HCT116 (cell line): ENCODE results near the gene KLHL17. TPM values are rescaled to one million over a fixed set of nuclear protein-coding genes. Genes with fewer than 3 reads are reported as not detected.

Experiments
- ATAC-seq: fragments of 200-7000 bp; cut with Tn5 transposase; 2 replicates; pipeline ENCODE4 v1.9.1; 2020; ENCODE audit warnings: mild to moderate bottlenecking, moderate library complexity
- BruUV-seq: library from RNA; stranded (reverse); fragments of 400-500 nt; replicated peaks from 2 replicates; lab custom pipeline; 2021; lab: Mats Ljungman, UMichigan
- CTCF ChIA-PET: fragments of 300-600 bp; sonication (Branson Sonifier 250); formaldehyde crosslinking; loops from one replicate; lab custom pipeline; 2021; ENCODE audit warnings: antibody characterized with exemption; lab: Charles Lee
- POLR2A ChIA-PET: fragments of 300-600, 350-600 bp; sonication (Branson Sonifier 250); formaldehyde crosslinking; loops from one replicate; lab custom pipeline; 2021; ENCODE audit warnings: antibody characterized with exemption; lab: Charles Lee
- RAD21 ChIA-PET, 2 experiments: fragments of 300-600 bp; sonication (Branson Sonifier 250); formaldehyde crosslinking; loops; one replicate each; lab custom pipeline; 2023; ENCODE audit warnings: low total read pairs in 2 of 2; ENCODE audit not compliant: uncharacterized antibody in 2 of 2, unreplicated experiment in 2 of 2, low non-redundant PET in 1 of 2; lab: Charles Lee
- DNase-seq: peaks from one replicate; pipeline ENCODE4 v3.0.0-alpha.2; 2010; ENCODE audit warnings: low read depth, low spot score
- H2AFZ ChIP-seq: fragments of 200-600 bp; shearing (Covaris generic), sonication (generic); 2 replicates; pipeline ENCODE4 v1.6.1; 2017; ENCODE audit warnings: low read depth, mixed run types, mixed read lengths, antibody characterized with exemption, low read length; ENCODE audit not compliant: poor library complexity, severe bottlenecking
- H3K27ac ChIP-seq: 2 replicates; pipeline ENCODE4 v1.5.1; 2012; ENCODE audit warnings: low read depth, low read length
- H3K27me3 ChIP-seq: fragments of 200-600 bp; sonication (generic); 2 replicates; pipeline ENCODE4 v1.6.1; 2016; ENCODE audit warnings: mixed run types, low read length, mixed read lengths; ENCODE audit not compliant: insufficient read depth
- H3K36me3 ChIP-seq, 2 experiments: fragments of 200-500 bp in 1 of 2; fragments of 200-600 bp in 1 of 2; sonication (Bioruptor generic) in 1 of 2; sonication (generic) in 1 of 2; 2 replicates each; pipeline versions ENCODE4 v1.5.1 to v1.6.1; 2014 to 2016; ENCODE audit warnings: low read length in 2 of 2, inconsistent platforms in 1 of 2, mixed read lengths in 1 of 2, mixed run types in 1 of 2; ENCODE audit not compliant: insufficient read depth in 2 of 2, control insufficient read depth in 1 of 2
- H3K4me1 ChIP-seq, 2 experiments: fragments of 200-600 bp in 1 of 2; sonication (generic) in 1 of 2; 2 replicates each; pipeline versions ENCODE4 v1.5.1 to v1.6.1; 2012 to 2017; ENCODE audit warnings: low read length in 2 of 2, inconsistent platforms in 1 of 2, mild to moderate bottlenecking in 1 of 2, mixed read lengths in 1 of 2, mixed run types in 1 of 2, moderate library complexity in 1 of 2; ENCODE audit not compliant: insufficient read depth in 2 of 2, control insufficient read depth in 1 of 2
- H3K4me2 ChIP-seq: fragments of 200-600 bp; sonication (generic); 2 replicates; pipeline ENCODE4 v1.6.1; 2017; ENCODE audit warnings: mixed run types, low read length, mixed read lengths
- H3K4me3 ChIP-seq, 2 experiments: fragments of 200-600 bp in 1 of 2; sonication (generic) in 1 of 2; replicated peaks in 1 of 2; 2 replicates each; pipeline ENCODE4 v1.5.1; 2011 to 2016; ENCODE audit warnings: low read length in 2 of 2, control low read depth in 1 of 2, low read depth in 1 of 2, mild to moderate bottlenecking in 1 of 2, mixed read lengths in 1 of 2, mixed run types in 1 of 2
- H3K79me2 ChIP-seq: fragments of 200-600 bp; sonication (generic); 2 replicates; pipeline ENCODE4 v1.6.1; 2017; ENCODE audit warnings: mild to moderate bottlenecking, mixed run types, low read length, moderate library complexity, mixed read lengths; ENCODE audit not compliant: insufficient read depth
- H3K9ac ChIP-seq: fragments of 200-600 bp; sonication (generic); 2 replicates; pipeline ENCODE4 v1.6.1; 2016; ENCODE audit warnings: low read length, mixed read lengths
- H3K9me2 ChIP-seq: fragments of 200-600 bp; sonication (generic), shearing (Covaris generic); 2 replicates; pipeline ENCODE4 v1.6.1; 2017; ENCODE audit warnings: mixed run types, mild to moderate bottlenecking, moderate library complexity; ENCODE audit not compliant: insufficient read depth
- H3K9me3 ChIP-seq, 2 experiments: fragments of 200-500 bp in 1 of 2; fragments of 200-600 bp in 1 of 2; sonication (Bioruptor generic) in 1 of 2; sonication (generic) in 1 of 2; 2 replicates each; pipeline ENCODE4 v1.6.1; 2014 to 2017; ENCODE audit warnings: low read length in 2 of 2, mixed read lengths in 2 of 2, inconsistent platforms in 1 of 2, low read depth in 1 of 2, mild to moderate bottlenecking in 1 of 2, mixed run types in 1 of 2, moderate library complexity in 1 of 2; ENCODE audit not compliant: control insufficient read depth in 1 of 2, insufficient read depth in 1 of 2
- H4K20me1 ChIP-seq: fragments of 200-600 bp; sonication (generic), shearing (Covaris generic); 2 replicates; pipeline ENCODE4 v1.6.1; 2017; ENCODE audit warnings: mixed run types, mild to moderate bottlenecking, moderate library complexity; ENCODE audit not compliant: insufficient read depth
- EGR1 ChIP-seq: IDR thresholded peaks from 2 replicates; pipeline ENCODE4 v1.6.1; 2012; ENCODE audit warnings: low read depth
- POLR2A ChIP-seq: IDR thresholded peaks from 2 replicates; pipeline ENCODE4 v1.7.0; 2011; ENCODE audit warnings: borderline replicate concordance; ENCODE audit not compliant: insufficient read depth, insufficient read length; ENCODE audit errors: extremely low read depth
- SP1 ChIP-seq: IDR thresholded peaks from 2 replicates; pipeline ENCODE4 v1.6.1; 2012; ENCODE audit warnings: low read depth
- TCF7L2 ChIP-seq: IDR thresholded peaks from 2 replicates; pipeline ENCODE4 v1.7.0; 2011; ENCODE audit warnings: borderline replicate concordance, inconsistent platforms; ENCODE audit not compliant: insufficient read depth, insufficient read length; ENCODE audit errors: extremely low read depth
- intact Hi-C: fragments of 100-400 bp; cut with micrococcal nuclease; formaldehyde crosslinking; loops from 2 replicates; pipeline ENCODE4 v1.10.0; 2022
- total RNA-seq: library from RNA; stranded (reverse); gene quantifications from one replicate; pipeline ENCODE4 v1.2.1, GENCODE V29; 2021; ENCODE audit not compliant: unreplicated experiment

The KLHL17 gene
- total RNA-seq, 1 experiment from 2014 or later: 100.0 TPM

GRCh38 chr1:991895-992294 lies 31.5 kb downstream of the KLHL17 start:
- ChIA-PET POLR2A (no interaction called here), CTCF (no interaction called here), RAD21 (no interaction called here)
- H3K27ac ChIP-seq: no peak overlapping the region
- H3K79me2 ChIP-seq: no peaks in the 10 kb centered on the region
- TF ChIP-seq EGR1 (no peak), POLR2A (no peak)
- no peaks in the 10 kb centered on the region for H3K9me2 ChIP-seq
- H2AFZ ChIP-seq: no peak overlapping the region
- H3K27me3 ChIP-seq: no peaks in the 10 kb centered on the region
- no peak for DNase-seq
- H3K4me2 ChIP-seq: no peak overlapping the region
- ATAC-seq: no peak
- H4K20me1 ChIP-seq: no peaks in the 10 kb centered on the region; the same call in 1 of the 2 replicates
- intact Hi-C loops: no loop called here
- no TSS peak for BruUV-seq
- no peak overlapping the region for H3K9ac ChIP-seq
- H3K4me1 ChIP-seq: peaks cover 0 to 5% of the 10 kb centered on the region in 2 experiments; a peak in 2 of 4 replicates
- no peak overlapping the region for H3K4me3 ChIP-seq
- H3K9me3 ChIP-seq: no peaks in the 10 kb centered on the region; a peak in 1 of 4 replicates
- H3K36me3 ChIP-seq: no peaks in the 10 kb centered on the region

DNA sequence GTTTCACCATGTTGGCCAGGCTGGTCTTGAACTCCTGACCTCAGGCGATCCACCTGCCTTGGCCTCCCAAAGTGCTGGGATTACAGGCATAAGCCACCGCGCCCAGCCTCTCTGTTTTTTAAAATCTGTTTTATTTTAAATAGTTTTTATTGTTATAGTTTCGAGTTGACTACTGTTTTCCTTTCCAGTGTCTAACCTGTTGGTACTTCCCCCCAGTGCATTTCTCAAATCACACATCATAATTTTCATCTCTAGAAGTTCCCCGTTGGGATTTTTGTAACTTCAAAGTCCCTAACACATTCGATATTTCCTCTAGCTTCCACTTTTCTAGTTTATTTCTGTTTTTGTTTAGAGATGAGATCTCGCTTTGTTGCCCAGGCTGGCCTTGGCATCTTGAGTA lies 32.0 kb downstream of the KLHL17 start:
- Histone ChIP-seq H3K4me1 (peaks cover 0 to 9% of the 10 kb centered on the region in 2 experiments; a peak in 2 of 4 replicates), H4K20me1 (no peaks in the 10 kb centered on the region; the same call in 1 of the 2 replicates), H3K9me2 (no peaks in the 10 kb centered on the region), H3K27me3 (no peaks in the 10 kb centered on the region), H2AFZ (no peak overlapping the region), H3K4me2 (no peak overlapping the region), H3K4me3 (no peak overlapping the region), H3K9me3 (no peaks in the 10 kb centered on the region; a peak in 1 of 4 replicates), H3K79me2 (peaks cover 2% of the 10 kb centered on the region; the same call in 1 of the 2 replicates), H3K36me3 (no peaks in the 10 kb centered on the region), H3K9ac (no peak overlapping the region), H3K27ac (no peak overlapping the region)
- ChIA-PET RAD21 (no interaction called here), CTCF (no interaction called here), POLR2A (no interaction called here)
- DNase-seq (no peak), ATAC-seq (no peak)
- intact Hi-C loops: no loop called here
- no TSS peak for BruUV-seq
- TF ChIP-seq SP1 (no peak), TCF7L2 (no peak)
